DMS 273 (cell line): Measurements from ENCODE around the gene ISX.
A peak's percentile ranks its signal among the peaks of the same experiment; 100 is the strongest.

Experiments
- DNase-seq: peaks from one replicate; lab custom pipeline; 2025; ENCODE audit not compliant: unreplicated experiment; lab: John Stamatoyannopoulos, UW

The ISX gene

GRCh38 chr22:35051791-35052190 is 14.2 kb upstream of the ISX start:
- DNase-seq = no peak

DNA sequence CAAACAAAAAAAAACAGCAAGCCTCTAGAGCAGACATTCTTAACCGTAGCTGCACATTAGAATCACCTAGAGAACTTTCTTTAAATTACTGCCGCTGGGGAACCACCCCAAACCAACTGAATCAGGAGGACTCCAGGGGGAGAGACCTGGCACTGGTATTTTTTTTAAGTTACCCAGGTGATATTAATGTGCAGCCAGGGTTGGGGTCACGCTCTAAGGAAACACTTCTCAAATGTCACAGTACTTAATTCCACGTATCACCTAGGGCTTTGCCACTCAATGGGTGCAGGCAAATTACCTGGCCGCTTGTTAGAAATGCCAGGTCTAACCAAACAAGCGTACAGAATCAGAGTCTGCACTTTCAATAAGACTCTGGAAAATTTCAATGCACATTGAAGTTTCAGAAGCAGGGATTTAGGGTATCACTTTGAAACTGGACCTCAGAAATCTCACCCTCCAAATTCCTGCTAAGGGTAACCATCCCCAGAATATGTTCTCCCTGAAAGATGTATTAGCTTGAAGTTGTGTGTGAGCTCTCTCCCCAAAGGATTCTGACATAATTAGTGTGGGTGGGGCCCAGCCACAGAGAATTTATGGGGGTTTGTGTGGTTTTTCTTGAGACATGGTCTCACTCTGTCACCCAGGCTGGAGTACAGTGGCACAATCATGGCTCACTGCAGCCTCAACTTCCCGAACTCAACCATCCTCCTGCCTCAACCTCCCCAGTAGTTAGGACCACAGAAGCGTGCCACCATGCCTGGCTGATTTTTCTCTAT is 12.7 kb upstream of the ISX start:
- DNase-seq = no peak

- no peak for DNase-seq
Observed at GRCh38 chr22:35054064-35054463, 11.9 kb upstream of the ISX start.

- no peak for DNase-seq
Observed at GRCh38 chr22:35056486-35056885, 9.5 kb upstream of the ISX start.

GRCh38 chr22:35057155-35057554 is 8.8 kb upstream of the ISX start:
- DNase-seq = no peak

GRCh38 chr22:35059632-35060031 is 6.3 kb upstream of the ISX start:
- DNase-seq = no peak

- DNase-seq = no peak
Observed at GRCh38 chr22:35064664-35065063, 1.3 kb upstream of the ISX start.

DNA sequence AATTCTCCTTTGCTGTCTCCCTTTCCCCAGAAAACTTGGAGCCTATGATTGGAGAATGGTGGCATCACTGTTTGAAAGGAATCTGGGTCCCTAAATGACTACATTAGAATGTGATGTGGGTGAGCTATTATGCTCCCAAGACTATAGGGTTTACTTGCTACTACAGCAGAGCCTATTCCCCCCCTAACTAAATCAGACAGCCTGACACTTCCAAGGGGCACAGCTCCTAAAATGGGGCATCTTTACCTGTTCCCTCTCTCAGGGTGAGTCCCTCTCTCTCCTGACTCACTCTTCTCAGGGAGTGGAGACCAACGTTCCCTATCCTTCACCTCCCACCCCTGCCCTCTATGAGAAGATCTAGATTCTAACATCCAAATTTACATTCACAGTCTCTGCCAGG is 775 bp upstream of the ISX start:
- DNase-seq = no peak

DNA sequence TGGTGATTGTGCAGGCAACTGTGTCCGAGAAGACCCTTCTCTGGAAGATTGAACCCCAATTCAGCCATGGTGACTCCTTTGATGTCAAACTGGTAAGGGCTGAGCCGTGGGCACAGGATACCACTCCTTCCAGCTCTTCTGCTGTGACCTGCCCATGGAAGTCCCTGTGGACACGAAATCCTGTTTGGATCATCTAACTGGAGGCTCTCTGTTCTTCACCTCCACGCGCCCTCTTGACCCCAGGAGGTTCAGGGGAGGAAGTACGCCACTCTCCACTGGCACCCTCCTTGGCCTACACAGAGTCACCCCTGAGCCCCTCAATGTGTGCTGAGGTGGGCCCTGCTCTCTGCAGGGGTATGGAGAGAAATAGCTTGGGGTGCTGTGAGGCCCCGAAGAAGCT is 810 bp downstream of the ISX start:
- no peak for DNase-seq

DNA sequence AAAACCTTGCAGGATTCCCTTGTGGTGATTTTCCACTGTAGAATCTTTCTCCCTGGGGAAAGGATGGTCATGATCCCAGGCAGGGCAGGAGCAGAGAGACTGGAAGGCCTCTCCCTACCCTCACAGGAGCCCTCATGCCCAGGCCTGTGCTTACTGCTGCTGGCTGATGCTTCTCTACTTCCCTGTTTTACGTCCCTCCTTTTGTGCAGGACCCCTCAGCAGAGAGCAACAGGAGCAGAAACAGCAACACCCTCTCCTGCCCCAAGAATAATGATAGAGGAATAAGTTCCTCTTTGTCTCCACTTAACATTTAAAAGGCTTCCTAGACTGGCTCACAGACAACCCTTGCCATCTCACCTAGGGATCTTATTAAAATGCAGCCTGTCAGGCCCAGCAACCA is 3.6 kb downstream of the ISX start:
- DNase-seq = no peak

DNA sequence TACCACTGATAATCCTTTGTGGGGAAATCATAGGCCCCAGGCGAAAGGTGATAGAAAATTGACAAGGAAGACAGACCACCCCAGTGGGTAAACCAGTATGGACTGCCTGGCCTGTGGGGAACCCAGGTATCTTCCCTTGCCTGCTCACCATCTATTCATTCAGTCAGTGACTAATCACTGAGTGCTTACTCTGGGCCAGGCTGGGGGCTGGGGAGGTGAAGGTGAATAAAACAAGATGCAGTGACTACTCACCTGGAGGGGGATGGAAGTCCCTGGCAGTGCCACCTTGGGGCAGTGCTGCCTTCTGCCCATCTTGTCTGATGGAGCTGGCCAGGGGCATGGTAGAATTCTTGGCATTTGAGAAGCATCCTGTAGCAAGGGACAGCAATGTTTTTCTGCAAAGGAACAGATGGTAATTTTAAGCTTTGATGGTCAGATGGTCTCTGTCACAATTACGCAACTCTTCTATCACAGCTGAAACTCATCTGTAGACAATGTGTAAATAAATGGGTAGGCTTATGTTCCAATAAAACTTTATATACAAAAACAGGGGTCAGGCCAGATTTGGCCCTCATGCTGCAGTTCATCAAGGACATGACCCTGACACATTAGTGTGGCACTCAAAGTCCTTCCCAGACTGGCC is 4.6 kb downstream of the ISX start:
- DNase-seq = peak; percentile 8

DNA sequence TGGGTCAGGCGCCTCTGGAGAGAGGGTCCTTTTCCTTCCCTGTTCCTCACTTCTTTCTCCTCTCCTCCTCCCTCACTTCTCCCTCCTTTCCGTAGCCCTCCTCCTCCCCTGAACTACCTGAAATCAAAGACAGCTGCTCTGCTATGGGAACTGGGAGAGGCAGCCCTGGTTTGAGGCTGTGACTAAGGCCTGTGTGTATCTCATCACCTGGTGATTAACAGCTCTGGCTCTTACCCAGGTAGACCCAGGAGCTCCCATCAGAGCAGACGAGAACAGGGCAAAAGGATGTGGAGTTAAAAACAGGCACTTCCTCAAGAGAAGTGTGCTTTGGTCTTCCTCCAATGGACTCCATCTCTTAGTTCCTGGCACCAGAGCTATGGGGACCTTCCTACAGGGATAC is 5.8 kb downstream of the ISX start:
- DNase-seq = no peak

DNA sequence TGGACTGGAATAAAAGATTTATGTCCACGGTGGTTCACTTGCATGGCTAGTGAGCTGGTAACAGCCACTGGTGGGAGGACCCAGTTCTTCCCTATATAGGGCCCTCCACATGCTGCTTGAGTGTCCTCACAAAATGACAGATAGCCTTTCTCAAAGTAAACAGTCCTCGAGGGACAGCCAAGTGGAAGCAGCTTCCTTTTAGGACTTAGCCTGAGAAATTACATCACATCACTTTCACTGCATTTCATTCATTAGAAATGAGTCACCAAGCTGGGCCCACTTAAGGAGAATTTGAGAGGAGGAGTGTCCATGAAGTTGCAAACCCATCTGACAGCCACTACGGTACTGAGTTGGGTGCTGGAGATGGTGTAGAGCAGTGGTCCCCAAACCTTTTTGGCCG is 7.0 kb downstream of the ISX start:
- DNase-seq = no peak

DNA sequence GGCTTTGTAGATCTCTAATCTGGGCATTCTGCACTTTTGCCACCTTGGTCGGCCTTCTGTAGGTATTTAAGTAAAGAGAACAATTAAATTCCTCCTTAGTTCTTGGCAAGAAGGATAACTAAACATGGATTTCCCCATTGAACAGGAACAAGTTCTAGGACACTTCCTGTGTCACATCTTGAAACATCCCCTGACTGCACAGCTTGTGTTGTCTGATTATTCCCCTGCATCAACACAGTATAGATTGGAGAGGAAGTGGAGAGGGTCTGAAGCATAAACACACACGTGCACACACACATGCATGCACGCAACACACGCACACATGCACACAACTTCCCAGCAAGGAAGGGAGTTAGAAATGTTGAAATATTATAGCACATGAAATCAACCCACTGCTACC is 8.6 kb downstream of the ISX start:
- DNase-seq = no peak

GRCh38 chr22:35076630-35077029 is 10.7 kb downstream of the ISX start:
- no peak for DNase-seq

DNA sequence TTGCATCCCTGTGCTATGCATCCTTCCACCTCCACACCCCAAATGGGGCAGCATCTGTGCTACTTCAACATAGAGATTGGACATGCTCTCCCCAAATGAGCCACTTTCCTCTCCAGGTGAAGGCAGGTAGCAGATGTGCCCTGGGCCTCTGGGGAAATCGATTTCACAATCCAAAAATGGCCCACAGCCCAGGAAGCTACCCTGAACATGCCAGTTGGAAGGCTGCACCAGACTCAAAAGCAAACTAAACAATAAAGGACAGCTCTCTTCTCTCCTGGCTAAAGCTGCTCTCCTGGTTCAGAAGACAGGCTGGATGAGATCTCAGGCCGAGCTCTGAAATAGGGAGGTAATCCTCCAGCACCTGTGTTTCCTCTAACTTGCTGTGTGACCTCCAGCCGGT is 19.7 kb downstream of the ISX start:
- DNase-seq = no peak

- DNase-seq = no peak
Observed at GRCh38 chr22:35089139-35089538, 23.2 kb downstream of the ISX start.

- DNase-seq = no peak
Observed at GRCh38 chr22:35092406-35092805, 26.4 kb downstream of the ISX start.

GRCh38 chr22:35098921-35099320 is 33.0 kb downstream of the ISX start:
- no peak for DNase-seq

DNA sequence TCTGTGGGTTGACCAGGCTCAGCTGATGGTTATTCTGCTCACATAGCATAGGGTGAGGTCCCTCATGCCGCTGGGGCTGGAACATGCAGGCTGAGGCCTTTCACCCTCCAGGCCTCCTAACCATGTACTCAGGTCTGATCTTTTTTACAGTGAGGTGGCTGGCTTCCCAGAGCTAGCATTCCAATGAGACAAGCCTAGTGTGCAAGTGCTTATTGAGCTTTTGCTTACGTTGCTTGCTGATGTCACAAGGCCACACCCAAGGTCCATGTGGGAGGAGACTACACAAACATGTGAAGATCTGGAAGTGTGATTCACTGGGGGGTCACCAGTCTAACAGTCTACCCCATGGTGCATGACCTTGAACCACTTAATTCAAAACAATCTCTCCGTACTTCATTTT is 33.9 kb downstream of the ISX start:
- no peak for DNase-seq

DNA sequence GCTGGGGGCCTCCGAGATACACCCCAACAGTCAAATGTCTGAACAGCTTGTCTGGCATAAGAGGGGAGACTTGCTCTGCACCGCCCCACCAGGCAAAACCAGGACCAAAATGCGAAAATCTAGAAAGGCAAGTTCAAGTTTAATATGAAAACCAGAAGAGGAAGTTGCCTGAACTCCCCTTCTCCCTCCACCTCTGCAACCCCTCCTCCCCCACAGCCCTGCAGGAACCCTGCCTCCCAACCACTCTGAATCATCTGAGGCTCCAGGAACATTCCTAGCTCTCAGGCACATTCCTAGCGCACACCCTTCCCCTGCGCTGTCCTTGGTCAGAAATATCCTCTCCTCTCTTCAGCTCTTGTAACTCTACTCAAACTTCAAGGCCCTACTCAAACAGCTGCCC is 36.7 kb downstream of the ISX start:
- no peak for DNase-seq

- no peak for DNase-seq
Observed at GRCh38 chr22:35103761-35104160, 37.8 kb downstream of the ISX start.

- no peak for DNase-seq
Observed at GRCh38 chr22:35104491-35104890, 38.5 kb downstream of the ISX start.
